Activated naive CD8-positive, alpha-beta T cell treated with anti-CD3 and anti-CD28 coated beads, Interleukin-2, amount 50 U/mL, for 24 hours (primary cell): Measurements from ENCODE around the gene BRIP1.
"Not testable (repeated sequence)": the region's sequence is repeated elsewhere in the genome, so short reads cannot be mapped to it uniquely, and the experiment has no call there.

ENCODE experiments used
- ATAC-seq: fragments of 150-1000 bp; cut with Tn5 transposase; one replicate; pipeline ENCODE4 v1.10.0; 2021
- DNase-seq: peaks from one replicate; pipeline ENCODE4 v3.0.0; 2021
- H3K27ac Mint-ChIP-seq: one replicate; pipeline ENCODE4 v1.8.0; 2021; ENCODE audit warnings: mild to moderate bottlenecking, mixed read lengths
- H3K27me3 Mint-ChIP-seq: one replicate; pipeline ENCODE4 v1.8.0; 2021; ENCODE audit warnings: mixed read lengths
- H3K36me3 Mint-ChIP-seq: one replicate; pipeline ENCODE4 v1.8.0; 2021; ENCODE audit warnings: low read depth, mixed read lengths
- H3K4me1 Mint-ChIP-seq: one replicate; pipeline ENCODE4 v1.8.0; 2021; ENCODE audit warnings: mixed read lengths
- H3K4me3 Mint-ChIP-seq: one replicate; pipeline ENCODE4 v1.8.0; 2021; ENCODE audit warnings: mild to moderate bottlenecking, moderate library complexity, mixed read lengths
- H3K9me3 Mint-ChIP-seq: one replicate; pipeline ENCODE4 v1.8.0; 2021; ENCODE audit warnings: mixed read lengths

The BRIP1 gene

DNA sequence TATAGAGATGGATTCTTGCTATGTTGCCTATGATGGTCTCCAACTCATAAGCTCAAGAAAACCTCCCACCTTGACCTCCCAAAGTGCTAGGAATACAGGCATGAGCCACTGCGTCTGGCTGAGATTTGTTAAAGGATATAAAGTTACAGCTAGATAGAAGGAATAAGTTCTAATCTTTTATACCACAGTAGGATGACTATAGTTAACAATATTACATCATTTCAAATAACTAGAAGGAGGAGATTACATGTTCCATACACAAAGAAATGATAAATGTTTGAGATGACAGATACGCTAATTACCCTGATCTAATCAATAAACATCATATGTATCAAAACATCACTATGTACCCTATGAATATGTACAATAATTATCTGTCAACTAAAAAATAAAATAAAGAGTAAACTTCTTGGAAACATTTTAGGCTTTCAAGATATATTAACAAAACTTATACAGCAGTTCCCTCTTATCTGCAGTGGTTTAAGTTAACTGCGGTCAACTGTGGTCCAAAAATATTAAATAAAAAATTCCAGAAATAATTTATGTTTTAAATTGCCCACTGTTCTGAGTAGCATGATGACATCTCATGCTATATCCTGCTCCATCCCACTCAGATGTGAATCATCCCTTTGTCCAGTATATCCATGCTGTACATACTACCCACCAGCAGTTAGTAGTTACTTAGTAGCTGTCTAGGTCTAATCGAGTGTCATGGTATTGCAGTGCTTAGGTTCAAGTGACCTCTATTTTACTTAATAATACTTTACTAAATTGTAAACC lies 143.1 kb downstream of the BRIP1 start:
- ATAC-seq, result no peak

DNA sequence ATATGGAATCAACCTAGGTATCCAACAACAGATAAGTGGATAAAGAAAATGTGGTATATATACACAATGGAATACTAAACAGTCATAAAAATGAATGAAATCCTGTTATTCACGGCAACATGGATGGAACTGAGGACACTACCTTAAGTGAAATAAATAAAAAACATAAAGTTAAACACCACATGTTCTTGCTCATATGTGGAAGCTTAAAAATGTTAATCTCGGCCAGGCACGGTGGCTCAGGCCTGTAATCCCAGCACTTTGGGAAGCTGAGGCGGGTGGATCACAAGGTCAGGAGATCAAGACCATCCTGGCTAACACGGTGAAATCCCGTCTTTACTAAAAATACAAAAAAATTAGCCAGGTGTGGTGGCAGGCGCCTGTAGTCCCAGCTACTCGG lies 144.1 kb downstream of the BRIP1 start:
- H3K4me1 Mint-ChIP-seq, H3K27ac Mint-ChIP-seq, ATAC-seq, H3K27me3 Mint-ChIP-seq, H3K4me3 Mint-ChIP-seq, DNase-seq: not testable (repeated sequence)
- Mint-ChIP-seq H3K9me3 (peaks cover 21% of the 10 kb centered on the region), H3K36me3 (peaks cover 17% of the 10 kb centered on the region)

More for the DNA sequence above, 143.1 kb downstream of the BRIP1 start:
- Mint-ChIP-seq H3K36me3 (peaks cover 15% of the 10 kb centered on the region), H3K4me3 (no peak overlapping the region), H3K9me3 (peaks cover 21% of the 10 kb centered on the region), H3K27ac (no peak overlapping the region), H3K4me1 (no peaks in the 10 kb centered on the region), H3K27me3 (no peaks in the 10 kb centered on the region)
- DNase-seq, result no peak

DNA sequence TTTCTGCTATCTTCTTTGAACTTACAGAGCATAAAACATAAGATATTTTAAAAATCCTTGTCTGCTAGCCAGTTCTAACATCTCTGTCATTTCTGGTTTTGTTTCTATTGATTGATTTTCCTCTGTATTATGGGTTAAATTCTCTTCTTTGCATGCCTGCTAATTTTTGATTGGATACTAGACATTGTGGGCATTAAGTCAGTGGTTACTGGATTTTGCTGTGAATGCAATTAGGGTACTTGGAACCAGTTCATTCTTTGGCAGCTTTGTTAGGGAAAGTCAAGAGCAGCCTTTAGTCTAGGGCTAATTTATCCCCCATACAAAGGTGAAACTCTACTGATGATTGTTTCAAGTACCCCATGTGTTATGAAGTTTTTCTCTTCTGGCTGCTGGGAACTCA lies 145.3 kb downstream of the BRIP1 start:
- Mint-ChIP-seq H3K27me3 (no peaks in the 10 kb centered on the region), H3K9me3 (peaks cover 21% of the 10 kb centered on the region), H3K27ac (no peak overlapping the region), H3K4me3 (no peak overlapping the region), H3K36me3 (peaks cover 19% of the 10 kb centered on the region), H3K4me1 (no peaks in the 10 kb centered on the region)
- DNase-seq, result no peak
- ATAC-seq, result no peak

DNA sequence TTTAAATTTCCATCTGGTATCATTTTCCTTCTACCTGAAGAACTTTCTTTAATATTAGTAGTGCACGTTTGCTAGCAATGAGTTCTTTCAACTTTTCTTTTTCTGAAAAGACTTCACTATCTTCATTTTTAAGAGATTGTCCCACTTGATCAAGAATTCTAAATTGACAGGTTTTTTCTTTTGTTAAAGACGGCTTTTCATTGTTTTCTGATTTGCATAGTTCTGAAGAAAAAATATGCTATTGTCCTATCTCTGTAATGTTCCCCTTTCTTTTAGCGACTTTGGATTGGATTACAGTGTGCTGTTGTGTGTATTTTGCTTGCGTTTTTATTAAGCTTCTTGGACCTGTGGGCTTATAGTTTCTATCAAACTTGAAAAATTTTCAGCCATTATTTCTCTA lies 146.0 kb downstream of the BRIP1 start:
- Mint-ChIP-seq H3K36me3 (peaks cover 19% of the 10 kb centered on the region), H3K4me1 (no peaks in the 10 kb centered on the region), H3K9me3 (peaks cover 21% of the 10 kb centered on the region), H3K27me3 (no peaks in the 10 kb centered on the region), H3K4me3 (no peak overlapping the region), H3K27ac (no peak overlapping the region)
- ATAC-seq (no peak), DNase-seq (no peak)

DNA sequence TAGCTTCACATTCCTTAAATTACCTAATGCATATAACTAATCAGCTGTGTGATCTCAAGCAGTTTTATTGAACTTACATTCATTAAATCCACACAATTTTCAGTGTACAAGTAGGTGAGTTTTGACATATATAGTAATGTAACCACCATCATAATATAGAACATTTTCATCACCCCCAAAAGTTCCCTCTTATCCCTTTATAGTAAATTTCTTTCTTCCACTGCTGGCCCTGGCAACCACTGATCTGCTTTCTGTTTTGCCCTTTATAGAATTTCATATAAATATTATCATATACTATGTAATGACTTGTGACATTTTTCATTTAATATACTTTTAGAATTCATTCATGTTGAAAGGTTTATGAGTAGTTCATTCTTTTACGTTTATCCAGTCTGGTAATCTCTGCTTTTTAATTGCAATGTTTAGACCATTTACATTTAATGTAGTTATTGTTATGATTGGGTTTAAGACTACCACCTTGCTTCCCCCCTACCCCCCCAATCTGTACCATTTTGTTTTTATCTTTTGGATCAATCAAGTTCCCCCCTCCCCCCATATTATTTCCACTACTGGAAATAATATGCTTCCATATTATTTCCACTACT lies 147.0 kb downstream of the BRIP1 start:
- H3K9me3 Mint-ChIP-seq, result peaks cover 21% of the 10 kb centered on the region
- ATAC-seq (no peak), DNase-seq (no peak)
- peaks cover 20% of the 10 kb centered on the region for H3K36me3 Mint-ChIP-seq
- no peaks in the 10 kb centered on the region for H3K27me3 Mint-ChIP-seq
- no peak overlapping the region for H3K27ac Mint-ChIP-seq
- no peaks in the 10 kb centered on the region for H3K4me1 Mint-ChIP-seq
- H3K4me3 Mint-ChIP-seq, result no peak overlapping the region

DNA sequence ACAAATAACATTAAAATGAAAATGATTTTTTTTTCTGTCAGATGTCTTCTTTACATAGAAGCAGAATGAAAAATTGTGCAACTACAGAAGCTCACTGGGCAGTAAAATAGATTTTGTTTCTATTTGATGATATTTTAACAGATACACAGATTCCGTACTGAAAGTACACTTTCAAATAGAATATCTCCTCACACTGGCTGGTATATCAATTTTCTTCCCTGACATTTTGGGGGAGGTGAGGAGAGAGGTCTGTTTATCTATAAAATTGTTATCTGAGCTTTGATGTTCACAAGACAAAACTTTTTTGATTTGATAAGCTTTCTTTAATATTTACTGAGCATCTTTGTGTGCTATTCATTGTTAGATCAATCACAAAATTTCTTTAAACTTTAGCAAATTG lies 148.0 kb downstream of the BRIP1 start:
- H3K4me1 Mint-ChIP-seq, result no peaks in the 10 kb centered on the region
- no peak for ATAC-seq
- H3K4me3 Mint-ChIP-seq, result no peak overlapping the region
- no peak for DNase-seq
- H3K27ac Mint-ChIP-seq, result no peak overlapping the region
- H3K36me3 Mint-ChIP-seq, result peaks cover 27% of the 10 kb centered on the region
- no peaks in the 10 kb centered on the region for H3K27me3 Mint-ChIP-seq
- peaks cover 21% of the 10 kb centered on the region for H3K9me3 Mint-ChIP-seq

DNA sequence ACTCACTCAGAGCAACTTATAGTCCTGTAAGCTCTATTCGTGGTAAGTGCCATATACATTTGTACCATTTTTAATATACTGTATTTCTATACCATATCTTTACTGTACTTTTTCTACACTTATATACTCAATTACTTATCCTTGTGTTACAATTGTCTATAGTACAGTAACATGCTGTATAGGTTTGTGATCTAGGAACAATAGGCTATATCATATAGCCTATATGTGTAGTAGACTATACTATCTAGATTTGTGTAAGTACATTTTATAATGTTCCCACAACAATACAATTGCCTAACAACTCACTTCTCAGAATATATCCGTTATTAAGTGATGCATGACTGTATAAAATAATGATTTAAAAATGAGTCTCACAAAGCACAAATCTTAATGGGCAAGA lies 149.0 kb downstream of the BRIP1 start:
- no peak for DNase-seq
- ATAC-seq, result no peak
- Mint-ChIP-seq H3K9me3 (peaks cover 21% of the 10 kb centered on the region), H3K27ac (no peak overlapping the region), H3K4me1 (no peaks in the 10 kb centered on the region), H3K27me3 (no peaks in the 10 kb centered on the region), H3K4me3 (no peak overlapping the region), H3K36me3 (peaks cover 27% of the 10 kb centered on the region)

DNA sequence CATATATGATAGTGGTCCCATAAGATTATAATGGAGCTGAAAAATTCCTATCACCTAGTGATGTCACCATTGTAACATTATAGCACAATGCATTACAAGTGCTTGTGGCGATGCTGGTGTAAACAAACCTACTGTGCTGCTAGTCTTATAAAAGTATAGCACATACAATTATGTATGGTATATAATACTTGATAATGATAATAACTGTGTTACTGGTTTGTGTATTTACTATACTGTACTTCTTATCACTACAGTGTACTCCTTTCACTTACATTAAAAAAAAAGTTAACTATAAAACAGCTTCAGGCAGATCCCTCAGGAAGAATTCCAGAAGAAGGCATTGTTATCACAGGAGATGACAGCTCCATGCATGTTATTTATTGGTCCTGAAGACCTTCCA lies 150.3 kb downstream of the BRIP1 start:
- DNase-seq (no peak), ATAC-seq (no peak)
- Mint-ChIP-seq H3K27me3 (no peaks in the 10 kb centered on the region), H3K4me1 (no peaks in the 10 kb centered on the region), H3K27ac (no peak overlapping the region), H3K36me3 (peaks cover 40% of the 10 kb centered on the region), H3K4me3 (no peak overlapping the region), H3K9me3 (peaks cover 22% of the 10 kb centered on the region)

DNA sequence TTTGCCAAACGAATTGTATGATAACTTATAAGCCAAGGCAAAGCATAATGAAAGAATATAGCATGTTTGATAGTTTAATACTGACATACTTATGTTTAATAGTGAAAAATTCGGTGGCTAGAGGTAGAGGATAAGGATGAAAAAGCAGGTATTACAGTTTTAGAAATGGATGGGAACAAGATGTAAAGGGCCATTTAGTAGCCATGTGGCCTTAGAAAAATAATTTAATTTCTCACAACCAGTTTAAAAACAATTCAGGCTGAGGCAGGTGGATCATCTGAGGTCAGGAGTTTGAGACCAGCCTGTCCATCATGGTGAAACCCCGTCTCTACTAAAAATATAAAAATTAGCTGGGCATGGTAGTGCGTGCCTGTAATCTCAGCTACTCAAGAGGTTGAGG lies 152.8 kb downstream of the BRIP1 start:
- Mint-ChIP-seq H3K4me3 (no peak overlapping the region), H3K36me3 (peaks cover 38% of the 10 kb centered on the region), H3K4me1 (no peaks in the 10 kb centered on the region), H3K9me3 (peaks cover 8% of the 10 kb centered on the region), H3K27me3 (peaks cover 2% of the 10 kb centered on the region), H3K27ac (no peak overlapping the region)
- ATAC-seq, result no peak
- no peak for DNase-seq

DNA sequence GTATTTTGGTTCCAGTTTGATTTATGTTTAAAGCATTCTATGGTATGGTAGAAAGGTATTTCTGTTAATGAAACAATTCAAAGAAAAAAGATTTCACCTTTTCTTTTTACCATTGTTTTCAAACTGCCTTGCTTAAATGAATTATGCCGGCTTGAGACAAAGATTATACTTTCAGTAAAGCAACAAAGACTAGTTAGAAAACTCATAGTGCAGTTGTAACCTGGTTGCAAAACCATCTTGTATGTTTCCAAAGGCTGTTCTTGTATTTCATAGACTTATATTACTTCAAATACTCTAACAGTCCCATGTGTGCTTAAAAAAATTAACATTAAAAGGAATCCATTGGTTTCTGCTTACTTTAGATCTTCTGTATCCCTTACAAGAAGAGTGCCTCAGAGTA lies 153.8 kb downstream of the BRIP1 start:
- Mint-ChIP-seq H3K9me3 (peaks cover 11% of the 10 kb centered on the region), H3K36me3 (peaks cover 39% of the 10 kb centered on the region), H3K27ac (no peak overlapping the region)

DNA sequence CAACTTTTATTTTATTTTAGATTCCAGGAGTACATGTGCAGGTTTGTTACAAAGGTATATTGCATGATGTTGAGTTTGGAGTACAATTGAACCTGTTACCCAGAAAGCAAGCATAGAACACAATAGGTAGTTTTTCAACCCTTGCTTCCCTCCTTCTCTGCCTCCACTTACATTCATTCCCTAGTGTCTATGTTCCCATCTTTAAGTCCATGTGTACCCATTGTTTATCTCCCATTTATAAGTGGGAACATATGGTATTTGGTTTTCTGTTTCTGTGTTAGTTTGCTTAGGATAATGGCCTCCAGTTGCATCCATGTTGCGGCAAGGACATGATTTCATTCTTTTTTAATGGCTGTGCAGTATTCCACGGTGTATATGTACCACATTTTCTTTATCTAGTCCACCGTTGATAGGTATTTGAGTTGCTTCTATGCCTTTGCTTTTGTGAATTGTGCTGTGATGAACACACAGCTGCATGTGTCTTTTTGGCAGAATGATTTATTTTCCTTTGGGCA lies 158.3 kb downstream of the BRIP1 start:
- H3K27me3 Mint-ChIP-seq, result peaks cover 2% of the 10 kb centered on the region
- H3K9me3 Mint-ChIP-seq, result peaks cover 36% of the 10 kb centered on the region
- H3K4me3 Mint-ChIP-seq, result no peak overlapping the region
- no peak overlapping the region for H3K27ac Mint-ChIP-seq
- peaks cover 27% of the 10 kb centered on the region for H3K36me3 Mint-ChIP-seq
- DNase-seq, result no peak
- ATAC-seq, result no peak
- H3K4me1 Mint-ChIP-seq, result no peaks in the 10 kb centered on the region

More for the DNA sequence above, 153.8 kb downstream of the BRIP1 start:
- no peak for ATAC-seq
- H3K4me3 Mint-ChIP-seq, result no peak overlapping the region
- DNase-seq, result no peak
- H3K4me1 Mint-ChIP-seq, result no peaks in the 10 kb centered on the region
- peaks cover 2% of the 10 kb centered on the region for H3K27me3 Mint-ChIP-seq

DNA sequence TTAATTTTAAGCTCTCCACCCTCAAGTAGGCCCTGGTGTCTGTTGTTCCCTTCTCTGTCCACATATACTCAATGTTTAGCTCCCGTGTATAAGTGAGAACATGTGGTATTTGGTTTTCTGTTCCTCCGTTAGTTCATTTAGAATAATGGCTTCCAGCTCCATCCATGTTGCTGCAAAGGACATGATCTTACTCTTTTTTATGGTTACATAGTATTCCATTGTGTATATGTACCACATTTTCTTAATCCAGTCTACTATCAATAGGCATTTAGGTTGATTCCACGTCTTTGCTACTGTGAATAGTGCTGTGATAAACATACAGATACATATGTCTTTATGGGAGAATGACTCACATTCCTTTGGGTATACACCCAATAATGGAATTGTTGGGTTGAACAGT lies 160.9 kb downstream of the BRIP1 start:
- H3K4me3 Mint-ChIP-seq, result no peak overlapping the region

DNA sequence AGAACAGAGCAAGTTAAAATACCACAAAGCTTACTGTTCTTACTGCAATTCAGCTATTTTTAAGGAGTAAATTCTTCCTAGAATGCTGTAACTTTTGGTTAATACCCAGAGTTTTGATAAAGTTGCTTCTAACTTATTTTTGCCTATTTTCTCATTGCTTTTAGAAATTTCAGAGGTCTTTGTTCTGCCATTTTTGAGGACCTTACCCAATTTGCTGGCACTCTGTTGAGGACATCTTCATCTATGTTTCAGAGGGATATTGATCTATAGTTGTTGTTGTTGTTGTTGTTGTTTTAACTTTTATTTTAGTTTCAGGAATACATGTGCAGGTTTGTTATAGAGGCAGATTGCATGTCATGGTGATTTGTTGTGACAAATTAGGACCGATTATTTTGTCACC lies 161.3 kb downstream of the BRIP1 start:
- Mint-ChIP-seq H3K27me3 (peaks cover 2% of the 10 kb centered on the region), H3K4me3 (no peak overlapping the region), H3K36me3 (peaks cover 12% of the 10 kb centered on the region), H3K27ac (no peak overlapping the region), H3K4me1 (no peaks in the 10 kb centered on the region), H3K9me3 (peaks cover 51% of the 10 kb centered on the region)
- ATAC-seq (no peak), DNase-seq (no peak)

More for the DNA sequence above, 160.9 kb downstream of the BRIP1 start:
- H3K27ac Mint-ChIP-seq, result no peak overlapping the region
- peaks cover 16% of the 10 kb centered on the region for H3K36me3 Mint-ChIP-seq
- peaks cover 51% of the 10 kb centered on the region for H3K9me3 Mint-ChIP-seq
- no peaks in the 10 kb centered on the region for H3K4me1 Mint-ChIP-seq
- peaks cover 2% of the 10 kb centered on the region for H3K27me3 Mint-ChIP-seq
- no peak for ATAC-seq
- DNase-seq, result no peak

DNA sequence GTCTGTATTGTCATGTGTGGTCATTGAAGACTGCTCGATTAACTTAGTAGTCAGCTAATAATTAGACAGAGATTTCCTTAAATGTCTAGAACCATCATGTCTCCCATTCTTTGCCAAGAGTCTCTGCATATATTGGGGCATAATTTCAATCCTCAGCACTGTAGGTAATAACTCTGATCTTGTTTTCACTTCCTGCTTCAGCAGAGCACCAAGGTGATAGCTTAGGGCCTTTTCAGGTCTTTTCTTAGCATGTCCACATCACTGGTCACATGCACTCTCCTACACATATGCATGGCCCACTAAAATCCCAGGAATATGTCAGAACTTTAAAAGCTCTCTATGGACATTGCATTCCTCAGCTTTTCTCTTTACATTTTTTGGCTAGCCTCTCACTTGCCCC lies 162.0 kb downstream of the BRIP1 start:
- Mint-ChIP-seq H3K36me3 (peaks cover 12% of the 10 kb centered on the region), H3K9me3 (peaks cover 51% of the 10 kb centered on the region), H3K27ac (no peak overlapping the region), H3K4me3 (no peak overlapping the region), H3K27me3 (peaks cover 2% of the 10 kb centered on the region), H3K4me1 (no peaks in the 10 kb centered on the region)
- ATAC-seq, result no peak
- DNase-seq, result no peak

DNA sequence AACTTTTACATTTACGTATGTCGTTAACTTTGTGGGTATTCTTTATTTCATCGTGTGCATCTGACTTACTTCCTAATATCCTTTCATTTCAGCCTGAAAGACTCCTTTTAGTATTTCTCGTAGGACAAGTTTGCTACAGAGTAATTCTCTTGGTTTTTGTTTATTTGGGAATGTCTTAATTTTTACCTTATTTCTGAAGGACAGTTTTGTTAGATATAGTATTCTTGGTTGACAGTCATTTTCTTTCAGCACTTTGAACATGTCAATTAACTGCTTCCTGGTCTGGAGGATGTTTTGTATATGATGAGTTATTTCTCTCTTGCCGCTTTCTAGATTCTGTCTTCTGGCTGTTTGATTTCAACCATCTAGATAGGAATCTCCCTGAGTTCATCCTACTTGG lies 163.1 kb downstream of the BRIP1 start:
- peaks cover 47% of the 10 kb centered on the region for H3K9me3 Mint-ChIP-seq
- no peaks in the 10 kb centered on the region for H3K4me1 Mint-ChIP-seq
- H3K27me3 Mint-ChIP-seq, result no peaks in the 10 kb centered on the region
- no peak overlapping the region for H3K4me3 Mint-ChIP-seq
- H3K36me3 Mint-ChIP-seq, result peaks cover 10% of the 10 kb centered on the region
- ATAC-seq (no peak), DNase-seq (no peak)
- H3K27ac Mint-ChIP-seq, result no peak overlapping the region
